GM19468 (cell line): Measurements from ENCODE around the gene CYSTM1.

Experiments used
- ATAC-seq: cut with Tn5 transposase; IDR thresholded peaks from one replicate; pipeline ENCODE4 v1.9.1; 2021; ENCODE audit warnings: mild to moderate bottlenecking, moderate library complexity, moderate number of reproducible peaks; ENCODE audit not compliant: unreplicated experiment; ENCODE audit errors: extremely low read depth

The CYSTM1 gene

DNA sequence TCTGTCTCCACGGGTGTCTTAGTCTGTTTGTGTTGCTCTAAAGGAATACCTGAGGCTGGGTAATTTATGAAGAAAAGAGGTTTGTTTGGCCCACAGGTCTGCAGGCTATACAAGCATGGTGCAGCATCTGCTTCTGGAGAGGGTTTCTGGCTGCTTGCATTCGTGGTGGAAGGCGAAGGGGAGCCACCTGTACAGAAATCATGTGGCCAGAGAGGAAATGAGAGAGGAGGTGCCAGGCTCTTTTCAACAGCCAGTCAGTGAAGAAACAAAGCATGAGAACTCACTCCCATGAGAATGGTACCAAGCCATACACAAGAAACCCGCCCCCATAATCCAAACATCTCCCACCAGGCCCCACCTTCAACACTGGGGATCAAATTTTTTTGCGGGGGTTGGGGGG, 74.5 kb downstream of the CYSTM1 start:
- no peak for ATAC-seq

DNA sequence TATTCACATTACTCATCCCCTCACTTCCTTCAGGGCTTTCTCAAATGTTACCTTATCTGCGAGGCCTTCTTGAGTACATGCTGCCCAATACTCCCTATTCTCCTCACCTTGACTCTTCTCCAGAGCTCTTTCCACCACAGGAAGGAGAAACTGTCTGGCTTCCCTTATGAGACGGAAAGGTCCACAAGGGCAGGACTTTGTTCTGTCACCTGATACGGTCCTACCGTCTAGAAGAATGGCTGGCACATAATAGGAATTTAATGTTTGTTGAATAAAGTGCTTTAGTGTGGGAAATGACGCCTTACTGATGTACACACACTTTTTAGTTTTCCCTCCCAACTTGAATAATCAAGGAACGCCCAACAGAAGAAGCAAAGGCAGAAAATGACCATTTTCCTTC, 75.4 kb downstream of the CYSTM1 start:
- ATAC-seq = no peak

DNA sequence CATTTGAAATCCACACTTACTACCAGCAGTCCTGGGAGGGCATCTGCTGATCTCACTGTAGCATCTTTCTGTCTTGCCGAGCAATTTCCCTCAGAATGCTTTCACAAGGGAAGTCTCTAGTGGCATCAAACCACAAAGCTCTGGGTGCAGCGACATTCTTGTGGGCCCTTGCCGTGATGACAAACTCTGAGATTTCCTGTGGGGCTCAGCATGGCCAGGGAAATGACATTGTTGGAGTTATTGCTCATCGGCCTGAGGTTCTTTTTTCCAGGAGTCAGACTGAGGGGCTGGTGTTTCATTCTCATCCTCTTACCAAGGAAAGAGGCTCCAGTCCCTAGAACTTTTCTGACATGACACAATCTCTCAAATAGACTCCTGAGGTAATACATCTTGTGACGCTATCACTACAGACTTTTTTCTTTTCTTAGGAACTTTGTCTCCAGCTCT, 76.6 kb downstream of the CYSTM1 start:
- peak; percentile 34 for ATAC-seq

DNA sequence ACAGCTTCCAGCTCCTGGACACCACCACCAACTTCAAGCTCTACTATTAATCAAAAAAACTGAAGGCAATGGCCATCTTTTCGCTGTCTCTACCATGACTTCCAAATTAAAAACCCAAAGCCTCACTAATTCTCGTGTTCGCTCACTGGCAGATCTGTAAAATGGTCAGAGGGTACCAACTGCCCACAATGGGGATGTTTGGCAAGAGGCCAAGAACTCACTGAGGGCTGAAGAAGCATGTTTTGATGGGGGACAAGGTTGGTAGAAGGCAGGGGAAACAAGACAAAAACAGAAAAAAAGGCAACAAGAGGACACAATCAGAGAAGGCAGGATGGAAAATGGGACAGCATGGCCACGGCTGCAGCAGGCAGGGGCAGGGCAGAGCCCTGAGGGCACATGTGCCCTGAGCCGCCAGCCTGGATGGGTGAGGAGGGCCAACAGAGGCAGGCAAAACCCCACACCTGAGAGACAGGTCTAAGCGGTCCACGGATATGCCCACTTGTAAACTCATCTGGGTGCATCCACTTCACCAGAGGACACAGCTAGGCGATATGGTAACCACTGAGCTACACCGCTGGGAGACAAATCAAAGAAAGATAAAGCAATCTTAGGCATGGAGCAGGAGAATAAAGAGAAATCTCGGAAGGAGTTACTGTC, 77.6 kb downstream of the CYSTM1 start:
- no peak for ATAC-seq

DNA sequence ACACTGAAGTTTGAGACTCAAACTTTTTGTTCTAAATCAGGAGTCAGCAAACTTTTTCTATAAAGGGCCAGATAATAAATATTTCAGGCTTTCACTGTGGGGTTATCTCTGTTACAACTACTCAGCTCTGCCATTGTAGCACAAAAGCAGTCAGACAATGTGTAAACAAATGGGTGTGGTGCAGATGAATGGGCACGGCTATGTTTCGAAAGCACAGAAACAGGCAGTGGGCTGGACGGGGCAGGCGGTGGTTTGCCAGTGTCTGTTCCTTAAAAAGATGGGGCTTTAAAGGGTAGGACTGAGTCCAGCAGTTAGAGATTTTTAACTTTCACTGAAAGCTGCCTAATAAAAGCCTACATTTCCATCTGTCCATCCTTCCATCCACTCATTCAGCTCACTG, 79.0 kb downstream of the CYSTM1 start:
- no peak for ATAC-seq

DNA sequence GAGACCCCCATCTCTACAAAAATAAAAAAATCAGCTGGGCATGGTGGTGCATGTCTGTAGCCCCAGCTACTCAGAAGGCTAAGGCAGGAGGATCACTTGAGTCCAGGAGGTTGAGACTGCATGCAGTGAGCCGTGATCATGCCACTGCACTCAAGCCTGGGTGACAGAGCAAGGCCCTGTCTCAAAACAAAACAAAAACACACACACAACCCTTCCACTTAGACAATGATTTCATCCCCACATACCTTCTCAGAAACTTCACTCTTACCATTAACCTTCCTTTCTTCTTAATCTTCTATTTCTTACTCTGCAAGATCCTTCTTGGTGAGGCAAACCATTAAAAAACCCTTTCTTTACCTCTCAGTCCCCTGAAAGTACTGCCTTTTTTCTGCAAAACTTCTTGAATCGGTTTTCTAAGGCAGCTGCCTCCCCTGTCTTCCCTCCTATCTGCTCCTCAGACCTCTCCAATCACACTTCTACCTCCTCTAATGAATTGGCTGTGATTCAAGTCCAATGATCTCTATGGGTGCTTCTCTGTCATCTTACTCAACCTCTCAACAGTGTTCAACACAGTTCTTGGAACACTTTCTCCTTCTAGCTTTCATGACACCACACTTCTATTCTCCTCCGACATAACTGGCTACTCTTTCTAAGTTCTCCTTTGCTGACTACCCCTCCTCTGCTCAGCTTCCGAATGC, 80.6 kb downstream of the CYSTM1 start:
- no peak for ATAC-seq

DNA sequence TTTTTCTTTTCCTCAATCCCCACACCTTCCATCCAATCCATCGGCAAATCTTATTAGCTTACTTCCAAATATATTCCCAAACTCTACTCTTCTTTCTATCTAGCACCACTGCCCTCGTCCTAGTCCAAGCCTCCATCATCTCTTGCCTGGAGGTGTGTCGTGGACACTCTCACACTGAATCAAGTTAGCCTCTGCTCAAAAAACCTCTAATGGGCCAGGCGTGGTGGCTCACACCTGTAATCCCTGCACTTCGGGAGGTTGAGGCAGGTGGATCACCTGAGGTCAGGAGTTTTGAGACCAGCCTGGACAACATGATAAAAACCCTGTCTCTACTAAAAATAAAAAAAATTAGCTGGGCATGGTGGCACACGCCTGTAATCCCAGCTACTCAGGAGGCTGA, 81.7 kb downstream of the CYSTM1 start:
- ATAC-seq = no peak

DNA sequence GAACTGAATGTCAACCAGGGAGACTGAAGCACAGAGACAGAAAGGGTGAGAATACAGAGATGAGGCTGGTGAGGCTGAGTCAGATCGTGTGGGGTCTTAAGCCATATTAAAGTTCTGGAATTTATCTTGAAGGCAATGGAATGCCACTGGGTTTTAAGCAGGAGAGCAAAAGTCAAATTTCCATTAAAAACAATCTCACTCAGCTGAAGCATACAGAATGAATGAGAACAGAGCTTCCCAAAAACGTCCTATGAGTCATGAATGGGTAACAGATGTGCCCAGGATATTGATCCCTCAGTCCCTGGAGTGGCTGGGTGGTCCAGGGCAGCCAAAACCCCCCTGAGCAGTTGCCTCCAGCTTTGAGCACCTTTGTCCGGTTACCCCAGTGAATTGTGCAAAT, 83.0 kb downstream of the CYSTM1 start:
- ATAC-seq = no peak

DNA sequence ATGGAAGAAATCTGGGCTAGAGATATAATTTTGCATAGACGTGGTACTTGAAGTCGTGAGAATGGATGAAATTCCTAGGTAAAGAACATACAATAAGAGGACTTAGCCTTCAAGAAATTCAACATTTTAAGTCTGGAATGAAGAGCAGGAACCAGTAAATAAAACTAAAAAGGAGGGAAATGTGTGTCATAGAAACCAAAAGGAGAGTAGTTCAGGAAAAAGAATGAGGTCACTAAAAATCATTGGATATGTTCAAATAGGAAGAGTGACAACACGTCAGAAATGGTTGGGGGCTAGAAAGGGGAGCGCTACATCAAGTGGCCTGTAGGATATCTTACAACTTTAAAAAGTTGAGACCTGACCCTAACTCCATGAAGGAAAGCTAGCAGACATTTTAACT, 83.9 kb downstream of the CYSTM1 start:
- ATAC-seq = no peak

DNA sequence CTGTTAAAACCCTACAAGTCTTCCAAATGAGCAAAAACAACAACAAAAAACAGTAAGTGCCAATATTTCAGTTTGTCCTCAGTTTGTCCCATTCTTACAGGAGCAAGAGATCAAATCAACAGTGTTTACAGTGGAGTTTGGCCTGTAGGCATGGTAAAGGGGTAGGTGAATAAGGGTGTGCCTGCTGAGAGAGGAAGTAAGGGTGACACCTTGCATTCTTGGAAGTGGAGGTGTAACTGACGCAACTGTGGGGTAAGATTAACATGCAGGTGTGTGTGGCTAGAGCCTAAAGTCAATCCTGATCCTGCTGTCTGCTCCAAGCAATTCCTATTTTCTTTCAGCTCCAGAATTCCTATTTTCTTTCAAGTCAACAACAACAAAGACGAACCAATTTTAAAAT, 84.5 kb downstream of the CYSTM1 start:
- no peak for ATAC-seq

DNA sequence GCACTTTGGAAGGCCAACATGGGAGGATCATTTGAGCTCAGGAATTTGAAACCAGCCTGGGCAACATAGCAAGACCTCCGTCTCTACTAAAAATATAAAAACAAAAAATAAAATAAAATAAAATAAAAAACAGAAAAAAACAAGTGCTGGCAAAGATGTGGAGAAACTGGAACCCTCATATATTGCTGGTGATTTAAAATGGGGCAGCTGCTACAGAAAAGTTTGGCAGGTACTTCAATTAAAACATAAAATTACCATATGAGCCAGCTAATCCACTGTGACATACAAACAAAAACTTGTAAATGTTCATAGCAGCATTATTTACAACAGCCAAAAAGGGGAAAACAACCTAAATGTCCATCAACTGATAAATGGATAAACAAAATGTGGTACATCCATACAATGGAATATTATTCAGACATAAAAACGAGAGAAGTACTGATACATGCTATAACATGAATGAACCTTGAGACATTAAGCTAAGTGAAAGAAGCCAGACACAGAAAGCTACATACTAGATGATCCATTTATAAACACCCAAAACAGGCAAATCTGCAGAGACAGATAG, 85.2 kb downstream of the CYSTM1 start:
- no peak for ATAC-seq

DNA sequence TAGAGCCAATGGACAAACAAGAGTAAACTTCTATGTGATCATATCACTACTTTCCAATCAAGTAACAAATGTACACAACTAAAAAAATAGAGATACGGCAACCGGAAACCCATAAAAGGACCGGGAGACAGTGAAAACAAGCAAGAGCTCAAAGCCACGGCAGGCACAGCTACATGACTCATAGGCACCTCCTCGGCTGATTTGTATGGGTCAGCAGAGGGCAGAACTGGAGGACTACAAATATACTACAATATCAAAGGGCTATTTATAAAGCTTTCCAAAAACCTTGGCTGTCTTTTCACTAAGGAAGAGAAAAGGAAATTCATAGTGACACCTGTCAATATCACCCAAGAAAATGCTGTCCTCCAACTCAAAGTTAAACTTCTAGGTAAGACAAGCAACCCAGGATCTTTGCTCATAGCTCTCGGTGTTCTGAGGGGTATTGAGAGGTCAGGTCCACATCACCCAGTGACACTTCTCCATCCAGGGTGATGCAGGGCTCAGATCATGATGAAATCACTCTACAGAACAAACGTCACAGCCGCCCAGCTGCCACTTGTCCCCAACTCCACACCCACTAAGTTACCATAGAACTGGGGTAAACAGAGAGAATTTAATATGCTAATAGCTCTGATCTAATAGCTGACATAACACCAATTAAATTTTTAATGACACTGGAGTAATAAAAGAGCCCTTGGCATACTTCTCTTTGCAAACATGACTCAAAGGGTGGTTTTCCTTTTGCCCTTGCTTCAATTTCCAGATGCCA, 86.6 kb downstream of the CYSTM1 start:
- ATAC-seq = no peak

DNA sequence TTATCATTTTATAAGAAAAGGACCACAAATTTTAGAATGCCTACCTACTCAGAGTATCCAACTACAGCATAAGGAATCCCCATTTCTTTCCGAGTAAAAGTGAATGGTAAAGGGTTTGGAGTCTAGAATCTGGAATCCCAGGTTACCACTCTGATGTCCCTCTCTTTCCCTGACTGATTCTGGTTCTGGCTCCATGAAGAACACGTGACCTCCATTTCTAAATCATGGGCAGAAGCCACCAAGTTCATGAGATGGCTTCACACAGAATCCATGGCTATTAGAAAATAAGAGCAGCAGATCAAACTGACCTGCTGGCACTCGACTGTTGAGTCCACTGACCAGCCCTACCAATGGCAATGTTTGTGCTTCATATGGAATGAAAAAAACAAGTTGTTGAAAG, 87.2 kb downstream of the CYSTM1 start:
- ATAC-seq = no peak

DNA sequence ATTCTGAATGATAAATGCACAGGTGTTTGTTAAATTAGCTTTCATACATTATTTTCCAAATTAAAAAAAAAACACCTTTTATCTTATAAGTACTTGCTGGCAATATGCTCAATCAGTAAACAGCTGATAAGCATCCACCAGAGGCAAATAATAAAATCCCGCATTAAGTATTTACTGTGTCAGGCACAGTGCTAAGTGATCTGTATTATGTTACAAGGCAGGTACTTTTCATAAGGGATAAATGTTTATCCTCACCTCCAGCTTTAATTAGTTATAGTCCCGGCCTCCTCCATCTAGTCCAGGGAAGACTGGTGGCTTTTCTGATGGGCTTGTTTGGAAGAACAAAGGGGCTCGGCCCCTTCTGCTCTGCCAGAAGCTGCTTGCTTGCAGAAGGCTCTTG, 87.9 kb downstream of the CYSTM1 start:
- no peak for ATAC-seq

DNA sequence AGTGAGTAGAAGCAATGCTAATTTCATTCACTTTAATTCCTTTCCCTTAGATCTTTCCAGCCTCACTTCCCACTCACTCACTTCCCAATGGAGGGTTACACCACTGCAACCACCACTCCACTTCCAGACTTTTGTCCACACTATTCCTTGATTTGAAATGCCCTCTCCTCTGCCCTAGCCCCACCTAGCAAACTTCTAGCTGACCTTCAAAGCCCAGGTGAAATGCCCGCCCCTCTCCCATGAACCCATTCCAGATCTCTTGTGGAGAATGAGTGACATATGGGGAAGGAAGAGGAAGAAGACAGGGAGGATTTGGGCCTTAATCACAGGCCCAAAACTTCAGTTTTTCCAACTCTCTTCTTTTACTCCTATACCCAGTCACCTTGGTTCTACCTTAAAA, 90.9 kb downstream of the CYSTM1 start:
- ATAC-seq = no peak

DNA sequence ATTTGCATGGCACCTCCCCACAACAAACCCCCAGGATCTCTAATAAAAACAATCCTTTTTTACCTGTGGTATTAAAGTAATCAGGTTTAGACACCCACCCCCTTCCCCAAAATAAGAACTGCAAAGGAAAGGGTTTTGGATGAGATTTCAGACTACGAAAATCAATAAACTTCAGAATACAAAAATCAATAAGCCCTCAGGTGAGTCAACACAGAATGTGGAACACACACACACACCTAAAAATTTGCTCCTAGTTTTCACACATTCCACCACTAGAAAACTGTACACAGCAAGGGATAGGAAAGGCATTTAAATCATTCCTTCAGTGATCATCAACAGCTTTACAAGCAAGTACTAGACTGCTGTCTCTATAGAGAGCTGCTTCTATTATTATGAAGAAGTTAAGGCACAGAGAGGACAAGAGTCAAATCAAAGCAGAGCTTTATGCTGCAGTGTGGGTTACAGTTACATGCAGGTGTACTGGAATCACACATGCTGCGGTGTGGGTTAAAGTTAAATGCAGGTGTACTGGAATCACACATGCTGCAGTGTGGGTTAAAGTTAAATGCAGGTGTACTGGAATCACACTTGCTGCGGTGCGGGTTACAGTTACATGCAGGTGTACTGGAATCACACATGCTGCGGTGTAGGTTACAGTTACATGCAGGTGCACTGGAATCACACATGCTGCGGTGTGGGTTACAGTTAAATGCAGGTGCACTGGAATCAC, 91.6 kb downstream of the CYSTM1 start:
- no peak for ATAC-seq

DNA sequence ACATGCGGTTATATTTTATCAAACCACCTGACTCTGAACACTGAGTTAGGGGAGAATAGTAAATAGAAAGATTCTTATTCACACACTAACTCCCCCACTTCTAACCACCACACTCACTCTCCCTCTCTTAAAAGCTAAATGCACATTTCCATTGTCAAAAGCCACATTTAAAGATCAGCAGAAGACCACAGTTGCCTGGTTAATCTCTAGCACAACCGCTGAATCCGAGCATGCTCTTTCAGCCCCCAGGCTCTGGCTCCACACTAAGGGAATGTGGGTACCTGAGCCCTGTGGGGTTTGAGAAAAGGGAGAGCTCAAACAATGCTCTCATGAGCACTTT, 92.2 kb downstream of the CYSTM1 start:
- no peak for ATAC-seq

DNA sequence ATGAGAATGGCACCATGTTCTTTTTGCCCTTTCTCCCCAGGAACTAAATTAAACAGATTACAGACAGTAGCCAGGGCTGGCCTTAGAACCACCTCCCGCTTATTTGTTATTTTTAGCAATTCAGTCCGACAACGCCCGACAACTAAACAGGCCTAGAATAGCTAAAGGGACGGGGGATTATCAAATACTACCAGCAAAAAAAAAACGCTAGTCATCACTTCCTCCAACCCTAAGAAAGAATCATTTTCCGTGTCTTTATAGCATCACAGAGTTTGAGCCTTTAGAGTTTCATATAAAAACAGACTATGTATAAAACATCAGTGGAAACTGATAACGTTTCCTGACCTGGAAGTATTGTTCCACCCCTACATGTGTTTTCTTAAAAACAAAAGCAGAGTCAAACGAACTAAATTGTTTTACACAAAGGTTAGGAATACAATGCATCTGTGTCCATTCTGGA, 92.6 kb downstream of the CYSTM1 start:
- ATAC-seq = no peak

DNA sequence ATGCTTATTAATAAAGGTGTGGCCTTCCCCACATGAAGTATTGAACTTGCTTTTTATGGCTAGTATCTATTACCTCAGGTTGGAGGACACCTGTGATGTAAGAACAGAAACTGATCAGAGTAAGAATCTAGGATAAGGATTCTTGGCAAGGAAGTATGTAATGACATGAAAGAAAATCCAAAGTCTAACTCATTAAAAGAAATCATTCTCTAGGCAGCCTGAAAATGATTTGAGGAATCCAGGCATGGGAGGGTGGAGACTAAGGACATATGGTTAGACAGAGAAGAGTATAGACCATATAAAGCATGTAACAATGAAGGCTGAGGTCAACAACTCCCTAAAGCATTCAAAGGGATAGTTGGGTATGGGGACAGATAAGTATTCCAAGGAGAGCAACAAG, 95.0 kb downstream of the CYSTM1 start:
- no peak for ATAC-seq

DNA sequence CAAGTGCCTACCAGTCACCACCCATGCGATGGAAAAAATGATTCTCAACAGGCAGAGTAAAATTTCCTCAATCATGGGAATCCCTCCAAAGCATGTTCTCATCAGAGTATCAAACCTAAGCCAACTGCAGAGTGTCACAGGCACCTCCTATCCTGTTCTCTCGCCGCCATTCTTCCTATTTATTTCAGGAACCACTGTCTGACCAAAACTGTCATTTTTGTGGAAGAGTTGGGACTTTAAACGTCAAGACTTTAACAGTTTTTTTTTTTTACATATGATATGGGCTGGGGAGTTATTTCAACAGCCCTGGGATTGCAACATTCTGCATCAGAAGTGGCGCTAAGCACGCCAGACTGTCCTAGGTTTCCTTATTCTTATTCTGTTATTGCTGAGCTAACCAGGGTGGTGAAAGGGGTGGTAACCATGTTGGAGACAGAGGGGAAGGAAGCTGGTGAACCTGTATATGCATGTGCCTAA, 98.5 kb downstream of the CYSTM1 start:
- no peak for ATAC-seq
